Measurements from ENCODE around the gene CUBN. TPM values are rescaled to one million over a fixed set of nuclear protein-coding genes. Genes with fewer than 3 reads are reported as not detected.

CUBN gene
- total RNA-seq, 3 donors from 2014 or later (not counting 1 experiment from before 2014, with no cell fraction given) = 4.7 to 5.6 (median 5.1) TPM

DNA sequence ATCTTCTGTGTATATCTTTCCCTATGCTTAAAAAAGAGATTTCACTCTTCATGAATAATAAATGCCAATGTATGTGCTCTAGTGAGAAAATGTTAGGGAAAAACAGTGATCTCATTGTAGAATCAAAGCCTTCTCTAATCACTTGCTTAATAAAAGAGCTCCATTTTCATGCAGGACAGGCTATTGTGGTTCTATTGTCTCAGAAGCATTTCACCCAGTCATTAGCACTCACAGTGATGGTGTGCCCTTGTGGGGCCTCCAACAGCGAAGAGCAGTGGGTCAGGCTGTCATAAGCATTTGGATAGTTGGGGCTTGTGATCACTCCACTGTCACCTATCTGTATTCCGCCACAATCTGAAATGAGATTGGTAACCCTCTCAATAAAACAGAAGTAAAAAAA, 228.5 kb downstream of the CUBN start:
- TF ChIP-seq, protein P1, sequence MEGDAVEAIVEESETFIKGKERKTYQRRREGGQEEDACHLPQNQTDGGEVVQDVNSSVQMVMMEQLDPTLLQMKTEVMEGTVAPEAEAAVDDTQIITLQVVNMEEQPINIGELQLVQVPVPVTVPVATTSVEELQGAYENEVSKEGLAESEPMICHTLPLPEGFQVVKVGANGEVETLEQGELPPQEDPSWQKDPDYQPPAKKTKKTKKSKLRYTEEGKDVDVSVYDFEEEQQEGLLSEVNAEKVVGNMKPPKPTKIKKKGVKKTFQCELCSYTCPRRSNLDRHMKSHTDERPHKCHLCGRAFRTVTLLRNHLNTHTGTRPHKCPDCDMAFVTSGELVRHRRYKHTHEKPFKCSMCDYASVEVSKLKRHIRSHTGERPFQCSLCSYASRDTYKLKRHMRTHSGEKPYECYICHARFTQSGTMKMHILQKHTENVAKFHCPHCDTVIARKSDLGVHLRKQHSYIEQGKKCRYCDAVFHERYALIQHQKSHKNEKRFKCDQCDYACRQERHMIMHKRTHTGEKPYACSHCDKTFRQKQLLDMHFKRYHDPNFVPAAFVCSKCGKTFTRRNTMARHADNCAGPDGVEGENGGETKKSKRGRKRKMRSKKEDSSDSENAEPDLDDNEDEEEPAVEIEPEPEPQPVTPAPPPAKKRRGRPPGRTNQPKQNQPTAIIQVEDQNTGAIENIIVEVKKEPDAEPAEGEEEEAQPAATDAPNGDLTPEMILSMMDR (IDR thresholded peaks at IDR 0.05) = no peak

DNA sequence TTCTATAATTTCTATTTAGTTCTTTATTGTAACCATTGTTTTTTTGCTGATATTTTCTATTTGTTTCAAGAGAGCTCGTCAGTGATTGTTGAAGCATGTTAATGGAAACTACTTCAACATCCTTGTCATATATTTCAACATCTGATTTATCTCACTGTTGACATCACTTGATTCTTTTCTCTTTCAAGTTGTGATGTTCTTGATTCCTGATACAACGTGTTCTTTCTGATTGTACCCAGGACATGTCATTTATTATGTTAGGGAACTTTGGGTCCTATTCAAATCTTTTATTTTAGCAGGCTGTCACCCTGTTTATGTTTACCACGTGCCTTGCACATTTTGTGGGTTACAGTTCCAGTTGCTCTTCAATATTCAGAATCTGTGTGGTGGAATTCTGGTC, 232.6 kb downstream of the CUBN start:
- Mint-ChIP-seq H3K36me3 (no peaks in the 10 kb centered on the region), H3K27me3 (ENCODE audit: low read depth in 2 of 2) (peaks cover 0 to 3% of the 10 kb centered on the region in 2 donors), H3K9me3 (peaks cover 0 to 3% of the 10 kb centered on the region in 2 donors), H3K4me3 (no peak overlapping the region), H3K4me1 (no peaks in the 10 kb centered on the region), H3K27ac (no peak overlapping the region)
- TF ChIP-seq, protein P1 (IDR thresholded peaks at IDR 0.05) = no peak
- ATAC-seq (no peak), DNase-seq (no peak)
- Histone ChIP-seq H3K4me3 (ENCODE audit: low read length) (no peak overlapping the region), H3K36me3 (ENCODE audit: control insufficient read depth, insufficient read depth, low read length) (no peaks in the 10 kb centered on the region), H3K9me3 (ENCODE audit: control insufficient read depth, insufficient read depth, low read length) (no peaks in the 10 kb centered on the region), H3K27ac (ENCODE audit: low read length) (no peak overlapping the region), H3K4me1 (ENCODE audit: control insufficient read depth, insufficient read depth, low read length) (no peaks in the 10 kb centered on the region), H3K27me3 (ENCODE audit: control insufficient read depth, insufficient read depth, low read length) (no peaks in the 10 kb centered on the region)
- WGBS (ENCODE audit: insufficient coverage) = 80% methylated on average over 2 of the region's 3 CpGs
- intact Hi-C loops (cut with micrococcal nuclease) = no loop called here

More for the DNA sequence above, 228.5 kb downstream of the CUBN start:
- no peaks in the 10 kb centered on the region for H3K9me3 Mint-ChIP-seq
- Histone ChIP-seq H3K4me3 (ENCODE audit: low read length) (no peak overlapping the region), H3K9me3 (ENCODE audit: control insufficient read depth, insufficient read depth, low read length) (no peaks in the 10 kb centered on the region), H3K27ac (ENCODE audit: low read length) (no peak overlapping the region), H3K4me1 (ENCODE audit: control insufficient read depth, insufficient read depth, low read length) (no peaks in the 10 kb centered on the region), H3K36me3 (ENCODE audit: control insufficient read depth, insufficient read depth, low read length) (no peaks in the 10 kb centered on the region), H3K27me3 (ENCODE audit: control insufficient read depth, insufficient read depth, low read length) (no peaks in the 10 kb centered on the region)
- no peak for DNase-seq
- no CpG with 5 or more reads among the region's 2 CpGs for WGBS (ENCODE audit: insufficient coverage)
- no peak overlapping the region for H3K27ac Mint-ChIP-seq
- no peak overlapping the region for H3K4me3 Mint-ChIP-seq
- no peaks in the 10 kb centered on the region for H3K27me3 Mint-ChIP-seq (ENCODE audit: low read depth in 2 of 2)
- no peak for ATAC-seq
- intact Hi-C loops (cut with micrococcal nuclease) = no loop called here
- no peaks in the 10 kb centered on the region for H3K36me3 Mint-ChIP-seq
- peaks cover 6 to 7% of the 10 kb centered on the region in 2 donors for H3K4me1 Mint-ChIP-seq

DNA sequence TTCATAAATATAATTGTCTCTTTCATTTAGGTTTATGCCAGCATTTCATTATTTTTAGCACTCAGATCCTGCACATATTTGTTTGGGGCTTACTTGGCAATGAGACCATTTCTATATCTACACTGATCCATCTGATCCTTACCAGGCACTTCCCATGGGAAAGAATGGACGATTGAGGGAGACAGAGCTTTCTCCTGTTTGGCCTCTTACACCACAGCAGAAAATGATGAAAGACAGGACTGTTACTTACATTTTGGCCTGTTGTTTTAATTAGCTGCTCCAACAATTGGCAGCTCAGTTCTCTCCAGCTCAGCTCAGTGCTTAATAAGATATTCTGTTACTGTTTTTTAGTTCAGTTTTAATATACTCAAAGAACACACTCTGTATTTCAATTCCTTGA, 234.8 kb downstream of the CUBN start:
- H3K27ac ChIP-seq (ENCODE audit: low read length) = no peak overlapping the region
- H3K27me3 ChIP-seq (ENCODE audit: control insufficient read depth, insufficient read depth, low read length) = no peaks in the 10 kb centered on the region
- TF ChIP-seq, protein P1 (IDR thresholded peaks at IDR 0.05) = no peak
- no peaks in the 10 kb centered on the region for H3K36me3 Mint-ChIP-seq
- H3K4me1 ChIP-seq (ENCODE audit: control insufficient read depth, insufficient read depth, low read length) = no peaks in the 10 kb centered on the region
- no peak overlapping the region for H3K4me3 ChIP-seq (ENCODE audit: low read length)
- ATAC-seq = no peak
- DNase-seq = no peak
- H3K27ac Mint-ChIP-seq = no peak overlapping the region
- intact Hi-C loops (cut with micrococcal nuclease) = no loop called here
- peaks cover 0 to 12% of the 10 kb centered on the region in 2 donors for H3K27me3 Mint-ChIP-seq (ENCODE audit: low read depth in 2 of 2)
- H3K9me3 Mint-ChIP-seq = peaks cover 0 to 3% of the 10 kb centered on the region in 2 donors
- H3K9me3 ChIP-seq (ENCODE audit: control insufficient read depth, insufficient read depth, low read length) = no peaks in the 10 kb centered on the region
- no peak overlapping the region for H3K4me3 Mint-ChIP-seq
- H3K36me3 ChIP-seq (ENCODE audit: control insufficient read depth, insufficient read depth, low read length) = no peaks in the 10 kb centered on the region
- WGBS (ENCODE audit: insufficient coverage) = 89% methylated on average over 1 of the region's 1 CpG
- peaks cover 6 to 10% of the 10 kb centered on the region in 2 donors for H3K4me1 Mint-ChIP-seq

DNA sequence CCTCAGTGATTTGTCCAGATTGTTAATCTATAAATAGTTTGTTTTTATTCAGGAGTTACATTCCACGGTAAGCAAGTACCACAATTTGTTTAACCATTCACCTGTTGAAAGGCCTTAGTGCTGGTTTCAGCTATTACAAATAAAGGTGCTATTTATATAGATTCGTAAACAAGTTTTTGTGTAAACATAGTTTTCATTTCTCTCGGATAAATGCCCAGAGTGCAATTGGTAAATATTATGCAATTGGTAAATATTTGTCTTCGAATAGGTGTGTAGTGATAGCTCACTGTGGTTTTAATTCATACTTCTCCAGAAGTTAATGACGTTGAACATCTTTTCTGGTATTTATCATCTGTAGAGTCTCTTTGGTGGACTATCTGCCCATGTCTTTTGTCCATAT, 235.9 kb downstream of the CUBN start:
- intact Hi-C loops (cut with micrococcal nuclease) = no loop called here
- Histone ChIP-seq H3K4me3 (ENCODE audit: low read length) (no peak overlapping the region), H3K36me3 (ENCODE audit: control insufficient read depth, insufficient read depth, low read length) (no peaks in the 10 kb centered on the region), H3K4me1 (ENCODE audit: control insufficient read depth, insufficient read depth, low read length) (no peaks in the 10 kb centered on the region), H3K9me3 (ENCODE audit: control insufficient read depth, insufficient read depth, low read length) (no peaks in the 10 kb centered on the region), H3K27me3 (ENCODE audit: control insufficient read depth, insufficient read depth, low read length) (no peaks in the 10 kb centered on the region), H3K27ac (ENCODE audit: low read length) (no peak overlapping the region)
- peaks cover 0 to 12% of the 10 kb centered on the region in 2 donors for H3K27me3 Mint-ChIP-seq (ENCODE audit: low read depth in 2 of 2)
- peaks cover 0 to 3% of the 10 kb centered on the region in 2 donors for H3K9me3 Mint-ChIP-seq
- H3K4me3 Mint-ChIP-seq = no peak overlapping the region
- peaks cover 6 to 10% of the 10 kb centered on the region in 2 donors for H3K4me1 Mint-ChIP-seq
- no peak for DNase-seq
- TF ChIP-seq, protein P1 (IDR thresholded peaks at IDR 0.05) = no peak
- H3K27ac Mint-ChIP-seq = no peak overlapping the region
- WGBS (ENCODE audit: insufficient coverage) = 87% methylated on average over 5 of the region's 5 CpGs
- no peaks in the 10 kb centered on the region for H3K36me3 Mint-ChIP-seq
- no peak for ATAC-seq

Measured in natural killer cell (primary cell).